Ramos (cell line): ENCODE results near the gene CREM.
"Not testable (repeated sequence)": the region's sequence is repeated elsewhere in the genome, so short reads cannot be mapped to it uniquely, and the experiment has no call there.

Experiments used
- in situ Hi-C: fragments of 300-500 bp; cut with MboI; formaldehyde crosslinking; loops from one replicate; pipeline ENCODE4 v1.14.3; 2022; ENCODE audit warnings: low sequenced_read_pairs; ENCODE audit not compliant: unreplicated experiment

CREM gene

DNA sequence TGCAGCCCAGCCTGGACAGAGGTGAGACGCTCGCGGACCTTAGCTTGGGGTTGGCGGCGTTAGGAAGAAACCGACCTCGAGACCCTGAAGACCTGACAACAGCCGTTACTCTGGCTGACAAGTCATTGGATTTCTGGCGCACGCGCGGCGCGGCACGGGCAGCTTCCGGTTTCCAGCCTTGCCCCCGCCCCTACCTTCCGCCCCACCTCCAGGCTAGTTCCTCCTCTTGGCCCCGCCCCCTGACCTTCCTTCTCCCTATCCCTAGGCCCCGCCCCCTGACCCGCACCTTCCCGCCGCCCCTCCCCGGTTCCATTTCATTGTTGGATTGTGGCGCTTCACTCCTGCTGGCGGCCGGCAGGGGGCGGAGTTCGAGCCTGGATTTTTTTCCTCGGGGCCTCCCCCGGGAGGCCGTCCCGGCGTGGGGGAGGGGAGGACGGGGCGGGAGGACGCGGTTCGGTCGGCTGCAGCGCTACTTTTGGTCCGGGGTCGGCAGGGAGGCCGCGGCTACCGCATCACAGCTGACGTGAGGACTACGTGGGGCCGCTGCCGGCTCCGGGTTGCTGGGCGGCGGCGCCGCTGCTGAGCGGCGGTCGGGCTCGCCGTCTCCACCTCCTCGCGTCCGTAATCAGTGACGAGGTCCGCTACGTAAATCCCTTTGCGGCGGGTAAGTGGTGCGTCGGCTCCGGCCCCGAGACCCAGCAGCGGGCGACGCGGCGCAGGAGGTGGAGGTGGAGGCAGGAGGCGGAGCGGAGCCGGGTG, at the start of gene CREM:
CREM (plus strand) TSS at position 317 of the 759 bp plus-strand sequence. CDS start 10,990 bp downstream, outside the sequence.
- in situ Hi-C loops, result no loop called here

DNA sequence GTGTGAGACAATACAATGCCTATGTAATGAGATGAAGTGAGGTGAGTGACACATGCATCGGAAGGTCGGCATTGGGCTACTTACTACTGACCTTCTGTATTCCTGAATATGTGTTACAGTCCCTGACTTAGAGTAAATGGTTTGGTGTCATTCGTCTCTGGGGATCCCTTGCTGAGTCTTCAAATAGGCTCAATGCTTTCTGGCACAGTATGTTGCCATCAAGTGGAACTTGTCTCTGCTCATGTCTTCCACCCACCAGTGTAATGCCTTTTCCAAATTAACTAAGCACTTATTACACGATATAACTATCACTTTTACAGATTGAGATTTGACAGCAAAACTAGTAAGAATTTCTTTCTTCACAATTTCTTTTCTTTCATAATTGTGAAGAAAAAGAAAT, 47.4 kb upstream of the CREM start:
- in situ Hi-C loops, result no loop called here

DNA sequence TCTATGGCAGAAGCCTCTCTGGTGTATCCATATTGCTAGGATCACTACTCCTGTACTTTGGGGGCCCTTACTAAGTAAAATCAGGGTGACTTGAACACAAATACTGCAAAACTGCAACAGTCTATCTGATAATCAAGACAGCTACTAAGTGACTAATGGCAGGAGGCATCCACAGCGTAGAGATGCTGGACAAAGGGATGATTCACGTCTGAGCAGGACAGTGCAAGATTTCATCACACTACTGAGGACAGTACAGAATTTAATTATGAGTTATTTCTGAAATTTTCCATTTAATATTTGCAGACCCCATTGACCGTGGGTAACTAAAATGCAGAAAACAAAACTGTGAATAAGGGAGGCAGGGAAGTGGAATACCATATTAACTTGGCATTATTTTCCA, 46.9 kb upstream of the CREM start:
- in situ Hi-C loops, result no loop called here

DNA sequence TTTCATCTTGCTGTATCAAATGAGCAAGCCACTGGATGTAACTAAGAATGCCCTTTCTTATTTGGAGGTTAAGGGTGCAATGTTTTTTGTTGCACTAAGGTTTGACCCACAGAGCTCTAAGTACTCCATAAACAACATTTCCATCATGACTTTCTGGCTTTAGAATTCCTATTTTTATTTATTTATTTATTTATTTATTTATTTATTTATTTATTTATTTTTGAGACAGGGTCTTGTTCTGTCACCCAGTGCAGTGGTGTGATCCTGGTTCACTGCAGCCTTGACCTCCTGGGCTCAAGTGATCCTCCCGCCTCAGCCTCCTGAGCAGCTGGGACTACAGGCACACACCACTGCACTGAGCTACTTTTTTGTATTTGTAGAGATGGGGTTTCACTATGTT, 46.4 kb upstream of the CREM start:
- in situ Hi-C loops, result not testable (repeated sequence)

DNA sequence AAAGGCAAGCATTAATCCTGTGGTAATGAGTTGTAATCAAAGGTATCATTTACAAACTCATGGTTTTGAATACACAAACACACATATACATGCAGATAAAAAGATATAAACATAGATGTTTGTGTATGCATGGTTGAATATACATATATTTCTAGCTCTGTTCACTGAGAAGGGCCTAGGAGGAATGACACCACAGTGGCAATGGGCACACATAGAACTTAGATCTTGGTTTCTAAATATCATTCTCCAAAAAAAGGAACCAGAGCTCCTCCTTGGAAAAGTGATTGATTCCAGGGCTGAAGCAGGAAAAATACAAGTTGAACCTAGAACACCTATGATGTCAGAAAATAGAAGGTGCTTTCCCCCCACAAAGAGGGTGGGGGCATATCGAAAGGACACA, 43.4 kb upstream of the CREM start:
- in situ Hi-C loops, result no loop called here

DNA sequence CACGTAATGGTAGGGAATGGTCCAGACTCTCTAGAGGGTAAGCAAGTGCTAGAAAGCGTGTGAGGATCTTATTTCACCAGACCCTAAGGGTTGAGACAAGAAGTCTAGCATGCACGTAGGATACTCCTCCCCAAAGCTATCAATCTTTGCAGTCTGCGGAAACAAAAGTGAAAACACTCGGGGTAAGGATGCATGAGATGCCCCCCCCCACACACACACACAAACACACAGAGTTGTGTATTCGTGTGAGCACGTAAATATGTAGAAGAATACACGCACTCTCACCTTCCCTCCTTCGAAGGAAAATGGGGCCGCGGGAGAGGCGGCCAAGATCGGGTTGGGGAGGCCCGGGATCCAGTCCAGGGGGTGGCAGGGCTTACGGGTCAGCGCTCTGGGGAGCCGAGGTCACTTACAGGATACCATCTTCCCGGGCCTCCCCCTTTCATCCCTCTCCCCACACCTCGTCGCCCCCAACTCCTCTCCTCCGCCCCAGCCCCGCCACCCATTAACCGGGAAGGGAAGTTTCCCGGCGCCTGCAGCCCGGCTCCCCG, 37.0 kb upstream of the CREM start:
- in situ Hi-C loops, result no loop called here

DNA sequence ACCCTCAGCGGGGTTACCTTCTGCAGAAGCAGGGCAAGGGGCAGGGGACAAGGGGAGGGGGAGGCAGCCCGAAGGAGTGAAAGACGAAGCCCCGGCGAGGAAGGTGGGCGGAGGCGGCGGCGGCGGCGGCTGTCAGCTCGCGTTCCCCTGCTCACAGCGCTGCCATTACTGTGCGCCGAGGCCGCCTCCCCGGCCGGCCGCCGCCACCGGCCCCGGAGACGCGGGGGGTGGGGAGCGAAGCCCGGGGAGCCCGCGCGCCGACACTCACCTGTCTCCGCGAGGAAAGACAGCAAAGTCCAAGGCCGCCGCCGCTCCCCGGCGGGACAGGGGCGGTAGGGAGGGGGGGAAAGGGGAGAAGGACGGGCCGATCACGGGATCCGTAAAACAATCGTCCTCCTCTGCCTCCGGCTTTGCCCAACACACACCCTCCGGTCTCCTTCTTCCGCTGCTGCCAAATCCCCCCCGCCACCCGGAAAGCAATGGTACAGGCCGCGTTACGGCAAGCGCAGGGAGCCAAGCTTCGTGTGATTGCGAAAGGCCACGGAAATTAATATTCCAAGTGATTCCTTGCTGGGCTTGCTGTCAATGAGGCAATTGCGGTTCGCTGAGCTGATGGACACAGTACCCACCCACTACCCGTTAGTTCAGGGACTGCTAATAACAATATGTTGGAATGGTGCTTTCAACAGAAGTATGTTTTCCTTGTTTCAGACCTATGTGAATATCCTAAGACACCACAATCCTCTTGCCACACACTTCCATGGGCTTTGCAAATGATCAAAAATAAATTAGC, 36.3 kb upstream of the CREM start, which contains the start of gene CUL2:
CUL2 (minus strand) TSS at position 180 of the 793 bp plus-strand sequence. CDS start 19,024 bp downstream, outside the sequence.
- in situ Hi-C loops, result no loop called here

DNA sequence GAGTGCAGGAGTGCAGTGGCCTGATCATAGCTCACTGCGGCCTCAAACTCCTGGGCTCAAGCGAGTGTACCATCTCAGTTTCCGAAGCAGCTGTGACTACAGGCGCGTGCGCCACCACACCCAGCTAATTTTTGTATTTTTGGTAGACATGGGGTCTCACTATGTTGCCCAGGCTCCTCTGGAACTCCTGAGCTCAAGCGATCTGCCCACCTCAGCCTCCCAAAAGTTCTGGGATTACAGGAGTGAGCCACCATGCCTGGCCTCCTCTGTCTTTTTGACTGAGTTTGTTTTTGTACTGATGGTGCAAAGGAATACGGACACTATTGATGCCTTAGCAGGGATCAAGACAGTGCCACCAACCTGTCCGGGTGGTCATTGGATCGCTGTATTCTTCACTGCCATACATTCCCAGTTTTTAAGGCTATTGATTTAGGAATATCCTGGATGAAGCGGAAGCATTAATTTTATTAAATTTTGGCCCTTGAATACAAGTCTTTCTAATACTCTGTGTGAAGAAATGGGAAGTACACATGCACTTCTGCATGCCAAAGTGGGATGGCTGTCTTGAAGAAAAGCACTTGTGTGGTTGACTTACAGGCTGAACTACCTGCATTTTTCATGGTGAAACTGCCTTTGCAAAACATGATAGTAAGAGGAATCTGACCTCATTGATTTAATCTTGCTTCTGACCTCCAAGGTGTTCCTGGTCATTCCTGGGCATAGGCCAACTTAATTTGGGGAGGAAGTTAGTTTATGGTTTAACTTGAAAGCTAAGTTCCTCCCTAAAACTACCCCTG, 34.5 kb upstream of the CREM start:
- in situ Hi-C loops, result no loop called here

DNA sequence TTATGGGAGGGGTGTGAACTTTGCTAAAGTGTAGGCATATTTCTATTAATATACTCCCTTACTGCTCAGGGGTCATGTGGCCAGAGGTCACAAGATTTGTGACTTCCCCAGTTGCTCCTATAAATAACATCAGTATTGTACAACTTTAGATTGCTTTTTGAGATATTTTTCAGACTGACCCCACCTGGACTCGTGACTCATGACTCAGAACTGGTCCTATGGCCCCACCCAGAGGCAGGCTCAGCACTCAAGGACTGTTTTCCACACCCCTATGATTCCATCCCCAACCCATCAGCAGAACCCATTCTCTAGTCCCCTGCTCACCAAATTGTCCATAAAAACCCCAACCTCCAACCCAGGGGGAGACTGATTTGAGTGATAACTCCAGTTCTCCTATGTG, 33.8 kb upstream of the CREM start:
- in situ Hi-C loops, result no loop called here

DNA sequence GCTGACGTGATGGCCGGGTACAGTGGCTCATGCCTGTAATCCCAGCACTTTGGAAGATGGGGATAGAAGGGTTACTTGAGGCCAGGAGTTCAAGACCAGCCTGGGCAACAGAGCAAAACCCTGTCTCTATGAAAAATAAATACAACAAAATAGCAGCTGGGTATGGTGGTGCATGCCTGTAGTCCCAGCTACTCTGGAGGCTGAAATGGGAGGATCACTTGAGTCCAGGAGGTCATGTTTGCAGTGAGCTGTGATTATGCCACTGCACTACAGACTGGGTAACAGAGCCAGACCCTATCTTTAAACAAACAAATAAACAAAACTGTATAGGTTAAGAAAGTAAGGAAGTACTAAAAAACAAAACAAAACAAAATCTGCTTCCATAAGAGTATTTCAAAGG, 30.3 kb upstream of the CREM start:
- in situ Hi-C loops, result no loop called here

DNA sequence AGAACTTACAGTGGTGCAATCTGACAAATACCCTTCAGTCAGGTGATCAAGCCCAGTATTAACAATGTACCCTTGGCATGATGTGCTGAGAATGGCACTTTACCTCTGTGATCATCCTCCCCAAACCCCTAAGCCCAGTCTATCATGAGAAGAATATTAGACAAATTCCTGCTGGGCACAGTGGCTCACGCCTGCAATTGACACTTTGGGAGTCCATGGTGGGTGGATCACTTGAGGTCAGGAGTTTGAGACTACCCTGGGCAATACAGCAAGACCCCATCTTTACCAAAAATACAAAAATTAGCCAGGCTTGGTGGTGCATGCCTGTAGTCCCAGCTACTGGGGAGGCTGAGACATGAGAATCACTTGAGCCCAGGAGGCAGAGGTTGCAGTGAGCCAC, 29.1 kb upstream of the CREM start:
- in situ Hi-C loops, result no loop called here

DNA sequence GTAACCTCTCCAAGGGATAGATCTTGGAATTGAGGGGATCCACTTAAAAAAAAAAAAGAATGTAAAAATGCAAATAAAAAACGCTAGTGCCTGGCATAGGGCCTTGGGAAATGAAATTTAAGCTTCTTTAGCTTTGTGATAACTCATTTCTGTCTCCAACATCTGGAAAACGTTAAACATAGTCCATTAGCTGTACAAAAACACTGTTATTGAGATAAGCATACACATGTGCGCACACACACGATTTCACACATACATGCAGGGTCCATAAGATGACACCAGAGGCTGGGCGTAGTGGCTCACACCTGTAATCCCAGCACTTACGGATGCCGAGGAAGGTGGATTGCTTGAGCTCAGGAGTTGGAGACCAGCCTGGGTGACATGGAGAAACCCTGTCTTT, 22.8 kb upstream of the CREM start:
- in situ Hi-C loops, result loop anchor here (25.0 kb wide), 1 partner anchor 1758 kb away; no protein-coding TSS in a partner anchor

DNA sequence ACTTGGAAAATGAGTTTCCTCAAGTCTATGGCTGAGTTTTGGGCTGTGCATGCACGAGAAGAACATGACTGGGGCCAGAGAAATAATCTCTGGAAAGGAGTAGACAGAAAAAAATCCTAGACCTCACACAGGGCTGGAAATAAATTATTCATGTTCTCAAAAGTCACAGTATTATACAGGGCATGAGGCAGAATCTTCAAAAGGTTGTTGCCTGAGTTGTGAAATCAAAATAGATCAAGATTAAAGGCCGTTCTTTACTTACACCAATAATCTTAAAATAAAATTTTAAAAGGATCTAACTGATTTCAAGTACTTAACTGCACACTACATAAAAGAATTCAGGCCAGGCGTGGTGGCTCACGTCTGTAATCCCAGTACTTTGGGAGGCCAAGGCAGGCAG, 14.1 kb upstream of the CREM start:
- in situ Hi-C loops, result loop anchor here (25.0 kb wide), 1 partner anchor 1750 kb away; no protein-coding TSS in a partner anchor

DNA sequence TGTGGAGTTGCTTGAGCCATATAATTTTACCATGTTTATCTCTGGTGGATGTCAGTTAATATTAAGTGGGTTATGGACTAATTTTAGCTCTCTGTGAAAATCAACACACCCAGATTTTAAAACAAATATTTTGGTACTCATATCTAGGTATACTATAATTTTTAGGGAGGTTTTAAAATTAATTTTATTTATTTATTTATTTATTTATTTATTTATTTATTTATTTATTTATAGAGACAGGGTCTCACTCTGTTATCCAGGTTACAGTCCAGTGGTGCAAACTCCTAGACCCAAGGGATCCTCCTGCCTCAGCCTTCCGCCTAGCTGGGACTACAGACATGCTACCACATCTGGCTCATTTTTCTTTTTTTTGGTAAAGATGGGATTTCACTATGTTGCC, 7.3 kb upstream of the CREM start:
- in situ Hi-C loops, result loop anchor here (25.0 kb wide), 1 partner anchor 1743 kb away; no protein-coding TSS in a partner anchor

DNA sequence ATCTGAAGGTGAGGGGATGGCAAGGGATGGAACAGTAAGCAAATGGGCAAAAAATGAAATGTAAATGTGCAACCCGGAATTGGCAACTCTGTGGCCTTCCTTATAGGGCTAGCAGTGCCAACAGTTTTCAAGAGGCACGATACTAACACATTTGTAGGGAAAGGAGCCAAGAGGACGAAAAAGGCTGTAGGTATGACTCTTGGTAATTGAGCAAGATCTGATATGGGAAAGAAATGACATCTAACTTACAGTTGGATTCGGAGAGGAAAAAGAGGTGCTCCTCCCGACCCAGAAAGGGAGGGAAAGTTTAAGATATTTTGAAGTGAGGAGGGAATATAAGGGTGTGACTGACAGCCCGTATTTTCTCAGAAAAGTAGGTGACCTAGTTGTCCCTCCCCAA, 2.1 kb upstream of the CREM start:
- in situ Hi-C loops, result loop anchor here (5.0 to 25.0 kb wide), 2 partner anchors 93 to 1738 kb away; no protein-coding TSS in a partner anchor

DNA sequence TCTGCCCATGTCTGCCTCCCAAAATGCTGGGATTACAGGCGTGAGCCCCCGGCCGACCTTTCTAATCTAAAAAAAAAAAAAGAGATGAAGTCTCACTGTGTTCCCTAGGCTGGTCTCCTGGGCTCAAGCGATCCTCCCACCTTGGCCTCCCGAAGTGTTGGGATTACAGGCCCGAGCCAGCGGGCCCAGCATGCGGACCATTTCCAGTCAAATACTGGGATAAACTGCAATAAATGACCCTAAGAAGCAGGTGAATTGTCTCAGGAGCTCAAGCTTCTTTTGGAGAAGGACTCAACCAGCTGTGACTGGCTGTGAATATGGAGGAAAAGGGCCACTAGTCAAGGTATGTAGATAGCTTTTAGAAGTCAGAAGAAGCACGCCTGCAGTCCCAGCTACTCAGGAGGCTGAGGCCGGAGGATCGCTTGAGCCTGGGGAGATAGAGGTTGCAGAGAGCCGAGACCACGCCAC, 550 bp upstream of the CREM start:
- in situ Hi-C loops, result no loop called here

DNA sequence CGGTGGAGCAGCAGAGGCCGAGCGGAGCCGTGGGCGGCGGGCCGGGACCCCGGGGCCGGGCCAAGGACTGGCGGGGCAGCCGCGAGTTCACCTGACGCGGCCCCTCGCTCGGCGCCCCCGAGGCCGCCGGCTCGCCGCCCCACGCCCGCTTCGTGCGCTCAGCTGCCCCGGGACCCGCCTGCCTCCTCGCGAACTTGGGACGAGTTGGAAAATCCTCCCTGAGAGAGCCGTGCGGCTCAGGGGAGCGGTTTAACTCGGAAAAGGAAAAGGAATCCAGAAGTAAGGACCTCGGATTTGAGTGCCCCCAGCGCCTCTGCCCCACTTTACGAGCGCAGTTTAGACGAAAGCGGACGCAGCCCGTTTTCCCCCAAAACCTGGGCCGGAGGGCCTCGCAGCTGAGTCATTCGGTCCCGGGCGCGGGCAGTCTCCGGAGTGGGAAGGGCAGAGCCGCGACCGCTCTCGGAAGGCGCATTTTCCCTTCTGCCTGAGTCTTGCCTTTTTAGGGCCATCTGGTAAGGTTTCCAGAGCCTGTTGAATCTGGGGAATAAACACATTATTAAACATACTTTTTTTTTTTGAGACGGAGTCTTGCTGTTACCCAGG, 744 bp downstream of the CREM start:
- in situ Hi-C loops, result no loop called here

DNA sequence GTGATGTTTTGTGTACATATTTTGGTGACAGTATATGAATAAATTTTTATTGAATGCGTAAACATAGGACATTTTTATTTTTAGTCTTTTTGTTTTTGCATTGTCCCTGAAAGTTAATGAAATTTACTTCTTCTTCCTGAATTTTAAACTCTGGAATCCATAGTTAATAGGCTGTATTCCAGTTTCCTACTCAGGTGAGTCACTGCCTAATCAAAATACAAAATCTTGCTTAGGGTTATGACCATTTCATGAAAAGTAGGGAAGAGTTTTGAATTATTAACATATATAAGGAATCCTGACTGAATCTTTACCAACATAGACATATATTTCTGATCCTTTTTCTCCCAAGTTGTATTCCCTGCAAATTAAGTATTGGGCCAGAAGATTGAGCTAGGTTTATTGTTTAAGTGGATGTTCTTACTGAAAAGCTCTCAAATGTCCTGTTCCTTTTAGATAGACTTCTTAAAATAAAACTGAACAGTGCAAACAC, 2.6 kb downstream of the CREM start:
- in situ Hi-C loops, result no loop called here

DNA sequence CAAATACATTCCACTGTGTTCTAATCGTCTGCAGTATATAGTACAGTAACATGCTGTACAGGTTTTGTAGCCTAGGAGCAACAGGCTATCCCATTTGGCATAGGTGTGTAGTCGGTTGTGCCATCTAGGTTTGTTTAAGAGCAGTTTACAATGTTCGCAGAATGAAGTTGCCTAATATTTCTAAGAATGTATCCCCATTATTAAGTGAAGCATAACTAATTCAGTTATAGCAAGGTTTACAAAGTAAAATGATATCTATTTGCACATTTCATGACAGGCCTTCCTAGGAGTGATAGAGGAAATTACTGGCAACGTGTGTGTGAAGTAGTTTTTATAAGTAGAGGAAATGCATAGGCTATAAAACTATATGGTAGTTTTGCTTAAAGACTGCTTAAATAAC, 4.0 kb downstream of the CREM start:
- in situ Hi-C loops, result no loop called here
